Activated CD4-positive, alpha-beta T cell treated with anti-CD3 and anti-CD28 coated beads for 36 hours (primary cell): ENCODE data around the gene PRAC2. TPM values are rescaled to one million over a fixed set of nuclear protein-coding genes. Genes with fewer than 3 reads are reported as not detected.

ENCODE experiments used
- ATAC-seq: fragments of 200-7000 bp; cut with Tn5 transposase; one replicate; pipeline ENCODE4 v1.10.0; 2021; ENCODE audit warnings: mild to moderate bottlenecking, moderate library complexity
- CTCF ChIA-PET: fragments of 350-600 bp; sonication (Branson Sonifier 250); formaldehyde crosslinking; loops from one replicate; lab custom pipeline; 2021; ENCODE audit warnings: antibody characterized with exemption; lab: Charles Lee
- POLR2A ChIA-PET: fragments of 350-600 bp; sonication (Branson Sonifier 250); formaldehyde crosslinking; loops from one replicate; lab custom pipeline; 2021; ENCODE audit warnings: antibody characterized with exemption, inconsistent platforms; lab: Charles Lee
- DNase-seq: peaks from one replicate; pipeline ENCODE4 v3.0.0-alpha.2; 2020
- H3K27ac Mint-ChIP-seq: one replicate; pipeline ENCODE4 v1.8.0; 2021; ENCODE audit warnings: mixed read lengths
- H3K27me3 Mint-ChIP-seq: one replicate; pipeline ENCODE4 v1.8.0; 2021; ENCODE audit warnings: mixed read lengths
- H3K36me3 Mint-ChIP-seq: one replicate; pipeline ENCODE4 v1.8.0; 2021; ENCODE audit warnings: low read depth, mixed read lengths
- H3K4me1 Mint-ChIP-seq: one replicate; pipeline ENCODE4 v1.8.0; 2021; ENCODE audit warnings: mixed read lengths
- H3K4me3 Mint-ChIP-seq: one replicate; pipeline ENCODE4 v1.8.0; 2021; ENCODE audit warnings: mild to moderate bottlenecking, moderate library complexity, mixed read lengths
- H3K9me3 Mint-ChIP-seq: one replicate; pipeline ENCODE4 v1.8.0; 2021; ENCODE audit warnings: low read depth, mixed read lengths
- intact Hi-C, 2 experiments: fragments of 100-400 bp; cut with DNase I in 1 of 2; cut with micrococcal nuclease in 1 of 2; formaldehyde crosslinking; loops; one replicate each; pipeline versions ENCODE4 v1.14.2 to v1.15.1; 2022 to 2024; cut with DNase I, micrococcal nuclease
- total RNA-seq, 2 experiments: library from RNA; stranded (reverse); gene quantifications; one replicate each; pipeline ENCODE4 v1.2.3, GENCODE V29; 2021

The PRAC2 gene
- total RNA-seq, 2 experiments from 2014 or later, result not detected

GRCh38 chr17:48756830-48757251 lies 33.9 kb downstream of the PRAC2 start:
- no peak overlapping the region for H3K27ac Mint-ChIP-seq
- POLR2A ChIA-PET, result no interaction called here
- H3K27me3 Mint-ChIP-seq, result peaks cover 66% of the 10 kb centered on the region

GRCh38 chr17:48757524-48757961 lies 34.6 kb downstream of the PRAC2 start:
- no peak overlapping the region for H3K4me3 Mint-ChIP-seq
- POLR2A ChIA-PET, result no interaction called here
- CTCF ChIA-PET, result interaction anchor here (1.2 to 1.8 kb wide), 4 partner anchors 10 to 121 kb away, joined by 3 to 8 read pairs (median 6); no protein-coding TSS in a partner anchor
- H3K9me3 Mint-ChIP-seq, result no peaks in the 10 kb centered on the region
- no peak overlapping the region for H3K27ac Mint-ChIP-seq
- H3K4me1 Mint-ChIP-seq, result peaks cover 8% of the 10 kb centered on the region
- ATAC-seq (no peak), DNase-seq (no peak)
- peaks cover 66% of the 10 kb centered on the region for H3K27me3 Mint-ChIP-seq
- intact Hi-C loops, result no loop called here
- H3K36me3 Mint-ChIP-seq, result no peaks in the 10 kb centered on the region

More at GRCh38 chr17:48756830-48757251, 33.9 kb downstream of the PRAC2 start:
- DNase-seq (no peak), ATAC-seq (no peak)
- Mint-ChIP-seq H3K4me3 (no peak overlapping the region), H3K9me3 (no peaks in the 10 kb centered on the region), H3K4me1 (peaks cover 8% of the 10 kb centered on the region), H3K36me3 (no peaks in the 10 kb centered on the region)
- CTCF ChIA-PET, result interaction anchor here (1.0 to 1.4 kb wide), 2 partner anchors 33 to 122 kb away, joined by 3 read pairs; no protein-coding TSS in a partner anchor
- intact Hi-C loops, result no loop called here

GRCh38 chr17:48759288-48759687 lies 36.3 kb downstream of the PRAC2 start:
- ChIA-PET POLR2A (no interaction called here), CTCF (interaction anchor here (1.0 to 1.7 kb wide), 3 partner anchors 35 to 120 kb away, joined by 3 to 7 read pairs (median 3); no protein-coding TSS in a partner anchor)
- no peak for DNase-seq
- Mint-ChIP-seq H3K4me3 (no peak overlapping the region), H3K27ac (no peak overlapping the region), H3K27me3 (peaks cover 62% of the 10 kb centered on the region), H3K4me1 (peaks cover under 1% of the 10 kb centered on the region), H3K9me3 (no peaks in the 10 kb centered on the region), H3K36me3 (no peaks in the 10 kb centered on the region)
- ATAC-seq, result no peak
- intact Hi-C loops, result no loop called here

- no peaks in the 10 kb centered on the region for H3K4me1 Mint-ChIP-seq
- POLR2A ChIA-PET, result no interaction called here
Observed at GRCh38 chr17:48760411-48760810, 37.4 kb downstream of the PRAC2 start.

GRCh38 chr17:48761114-48761513 lies 38.1 kb downstream of the PRAC2 start:
- Mint-ChIP-seq H3K4me1 (no peaks in the 10 kb centered on the region), H3K27me3 (peaks cover 49% of the 10 kb centered on the region), H3K9me3 (no peaks in the 10 kb centered on the region), H3K36me3 (no peaks in the 10 kb centered on the region), H3K4me3 (no peak overlapping the region), H3K27ac (no peak overlapping the region)
- CTCF ChIA-PET, result interaction anchor here (0.6 to 2.2 kb wide), 5 partner anchors 24 to 321 kb away, joined by 3 to 10 read pairs (median 3); no protein-coding TSS in a partner anchor
- no peak for DNase-seq
- POLR2A ChIA-PET, result no interaction called here
- no peak for ATAC-seq
- intact Hi-C loops, result no loop called here

More at GRCh38 chr17:48760411-48760810, 37.4 kb downstream of the PRAC2 start:
- Mint-ChIP-seq H3K36me3 (no peaks in the 10 kb centered on the region), H3K9me3 (no peaks in the 10 kb centered on the region), H3K27me3 (peaks cover 56% of the 10 kb centered on the region), H3K4me3 (no peak overlapping the region), H3K27ac (no peak overlapping the region)
- intact Hi-C loops, result no loop called here
- DNase-seq (no peak), ATAC-seq (no peak)
- CTCF ChIA-PET, result interaction anchor here (0.6 to 2.2 kb wide), 3 partner anchors 29 to 322 kb away, joined by 3 to 10 read pairs (median 3); no protein-coding TSS in a partner anchor

- no peak overlapping the region for H3K4me3 Mint-ChIP-seq
- no peaks in the 10 kb centered on the region for H3K36me3 Mint-ChIP-seq
- H3K27me3 Mint-ChIP-seq, result peaks cover 32% of the 10 kb centered on the region
- intact Hi-C loops, result no loop called here
- ATAC-seq, result no peak
- no peaks in the 10 kb centered on the region for H3K9me3 Mint-ChIP-seq
- DNase-seq, result no peak
- POLR2A ChIA-PET, result no interaction called here
- CTCF ChIA-PET, result interaction anchor here (0.9 to 1.8 kb wide), 8 partner anchors 9 to 111 kb away, joined by 3 to 8 read pairs (median 4); no protein-coding TSS in a partner anchor
- H3K27ac Mint-ChIP-seq, result no peak overlapping the region
- no peaks in the 10 kb centered on the region for H3K4me1 Mint-ChIP-seq
Observed at GRCh38 chr17:48767263-48767774, 44.3 kb downstream of the PRAC2 start.

- Mint-ChIP-seq H3K9me3 (no peaks in the 10 kb centered on the region), H3K36me3 (no peaks in the 10 kb centered on the region), H3K4me1 (no peaks in the 10 kb centered on the region), H3K27ac (no peak overlapping the region), H3K27me3 (peaks cover 23% of the 10 kb centered on the region), H3K4me3 (no peak overlapping the region)
- no peak for ATAC-seq
- CTCF ChIA-PET, result interaction anchor here (0.5 to 2.6 kb wide), 10 partner anchors 10 to 520 kb away, joined by 3 to 11 read pairs (median 3); no protein-coding TSS in a partner anchor
- no peak for DNase-seq
- POLR2A ChIA-PET, result no interaction called here
- intact Hi-C loops, result no loop called here
Observed at GRCh38 chr17:48769009-48769675, 46.2 kb downstream of the PRAC2 start.

GRCh38 chr17:48770954-48771353 lies 48.0 kb downstream of the PRAC2 start:
- POLR2A ChIA-PET, result no interaction called here

GRCh38 chr17:48773245-48773644 lies 50.3 kb downstream of the PRAC2 start:
- Mint-ChIP-seq H3K27ac (no peak overlapping the region), H3K4me1 (no peaks in the 10 kb centered on the region), H3K36me3 (no peaks in the 10 kb centered on the region), H3K4me3 (no peak overlapping the region), H3K9me3 (no peaks in the 10 kb centered on the region), H3K27me3 (peaks cover 25% of the 10 kb centered on the region)
- ATAC-seq, result no peak
- no peak for DNase-seq
- POLR2A ChIA-PET, result no interaction called here
- CTCF ChIA-PET, result no interaction called here
- intact Hi-C loops, result no loop called here

More at GRCh38 chr17:48770954-48771353, 48.0 kb downstream of the PRAC2 start:
- Mint-ChIP-seq H3K36me3 (no peaks in the 10 kb centered on the region), H3K27ac (no peak overlapping the region), H3K27me3 (peaks cover 29% of the 10 kb centered on the region), H3K4me3 (no peak overlapping the region), H3K4me1 (no peaks in the 10 kb centered on the region), H3K9me3 (no peaks in the 10 kb centered on the region)
- ATAC-seq (no peak), DNase-seq (no peak)
- intact Hi-C loops, result no loop called here
- CTCF ChIA-PET, result interaction anchor here (1.1 kb wide), 1 partner anchor 94 kb away, joined by 5 read pairs; no protein-coding TSS in a partner anchor
